Left ventricle myocardium inferior (tissue), 1 donor: ENCODE measurements around the gene PSTPIP1. TPM values are rescaled to one million over a fixed set of nuclear protein-coding genes. Genes with fewer than 3 reads are reported as not detected.

Source experiments
- DNase-seq: peaks from one replicate; pipeline ENCODE4 v3.0.0-alpha.2; 2020
- H3K27ac ChIP-seq: fragments of 200-600 bp; replicated peaks from 2 replicates; pipeline ENCODE4 v1.8.0; 2021
- H3K27me3 ChIP-seq: fragments of 200-600 bp; 2 replicates; pipeline ENCODE4 v1.8.0; 2021; ENCODE audit warnings: low read depth
- H3K36me3 ChIP-seq: fragments of 200-600 bp; 2 replicates; pipeline ENCODE4 v1.8.0; 2021
- H3K4me1 ChIP-seq: fragments of 200-600 bp; 2 replicates; pipeline ENCODE4 v1.8.0; 2021
- H3K4me3 ChIP-seq: fragments of 200-600 bp; 2 replicates; pipeline ENCODE4 v1.8.0; 2021; ENCODE audit warnings: mild to moderate bottlenecking, moderate library complexity
- H3K9me3 ChIP-seq: fragments of 200-600 bp; replicated peaks from 2 replicates; pipeline ENCODE4 v1.8.0; 2021
- intact Hi-C: fragments of 100-400 bp; cut with micrococcal nuclease; formaldehyde crosslinking; loops from one replicate; pipeline ENCODE4 v1.11.0; 2022
- long read RNA-seq: library from polyadenylated mRNA; unstranded; transcript quantifications from one replicate; pipeline ENCODE4 v2.0.0, GENCODE V29; 2021
- total RNA-seq: library from RNA; stranded (reverse); fragmentation: NEBNext Ultra II Directional; extraction: Animal tissue kit (Norgen Biotek cat#: 25700); gene quantifications from one replicate; pipeline ENCODE4 v1.2.1, GENCODE V29; 2021
- TF ChIP-seq, protein P1 (sequence below): fragments of 200-600 bp; IDR thresholded peaks from 2 replicates; pipeline ENCODE4 v1.8.0; 2021; ENCODE audit warnings: antibody characterized with exemption, mild to moderate bottlenecking, borderline replicate concordance
- donor health status: DM: no; HTN: yes; CAD: no; lungs with severe emphysema.

Gene PSTPIP1
- total RNA-seq: 3.5 TPM
- long read RNA-seq, partial matches to known transcripts: 0 of 2 reads
- long read RNA-seq, other reads (novel, unspliced or antisense): 0 of 2 reads

DNA sequence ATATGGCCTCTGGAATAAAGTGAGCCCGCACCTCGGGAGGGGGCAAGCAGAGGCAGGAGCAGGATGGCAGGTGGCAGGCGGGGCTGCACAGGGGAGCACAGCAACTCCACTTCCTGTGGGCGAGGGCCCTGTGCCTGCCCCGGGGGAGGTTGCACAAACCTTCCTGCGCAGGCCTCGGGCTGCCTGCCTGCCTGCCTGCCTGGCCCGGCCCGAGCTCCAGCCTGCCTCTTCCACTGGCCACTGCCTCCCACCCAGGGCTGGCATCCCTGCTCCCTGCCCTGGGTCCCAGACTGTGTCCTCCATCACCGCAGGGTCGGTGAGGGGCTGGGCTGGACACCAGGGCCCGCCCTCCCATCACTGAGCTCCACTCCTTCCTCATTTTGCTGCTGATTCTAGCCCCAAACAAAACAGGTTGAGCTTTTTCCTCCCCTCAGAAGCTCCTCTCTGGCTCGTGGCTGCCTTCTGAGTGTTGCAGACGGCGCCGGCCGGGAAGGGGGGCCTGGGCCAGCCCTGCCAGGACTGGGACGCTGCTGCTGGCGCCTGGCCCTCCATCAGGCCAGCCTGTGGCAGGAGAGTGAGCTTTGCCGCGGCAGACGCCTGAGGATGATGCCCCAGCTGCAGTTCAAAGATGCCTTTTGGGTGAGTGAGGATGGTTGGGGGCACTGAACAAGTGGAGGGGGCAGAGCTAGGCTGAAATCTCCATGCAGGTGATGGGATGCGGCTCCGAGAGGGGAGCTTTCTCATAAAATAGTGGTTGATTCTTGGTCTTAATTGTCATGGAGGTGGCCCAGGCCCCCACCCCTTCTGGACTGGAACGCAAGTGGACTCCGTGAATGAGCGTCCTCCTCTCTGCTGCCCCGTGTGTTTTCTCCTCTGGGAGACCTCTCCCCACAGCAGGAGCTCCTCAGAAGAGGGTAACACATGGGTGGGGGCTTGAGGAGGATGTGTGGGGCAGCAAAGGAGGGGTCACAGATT is at the start of gene PSTPIP1:
Gene PSTPIP1 (plus strand): TSS at position 156 of the 975 bp plus-strand sequence. CDS start 448 bp downstream, at position 604.
- H3K27ac ChIP-seq: peak within 1 kb of the TSS; percentile 59

DNA sequence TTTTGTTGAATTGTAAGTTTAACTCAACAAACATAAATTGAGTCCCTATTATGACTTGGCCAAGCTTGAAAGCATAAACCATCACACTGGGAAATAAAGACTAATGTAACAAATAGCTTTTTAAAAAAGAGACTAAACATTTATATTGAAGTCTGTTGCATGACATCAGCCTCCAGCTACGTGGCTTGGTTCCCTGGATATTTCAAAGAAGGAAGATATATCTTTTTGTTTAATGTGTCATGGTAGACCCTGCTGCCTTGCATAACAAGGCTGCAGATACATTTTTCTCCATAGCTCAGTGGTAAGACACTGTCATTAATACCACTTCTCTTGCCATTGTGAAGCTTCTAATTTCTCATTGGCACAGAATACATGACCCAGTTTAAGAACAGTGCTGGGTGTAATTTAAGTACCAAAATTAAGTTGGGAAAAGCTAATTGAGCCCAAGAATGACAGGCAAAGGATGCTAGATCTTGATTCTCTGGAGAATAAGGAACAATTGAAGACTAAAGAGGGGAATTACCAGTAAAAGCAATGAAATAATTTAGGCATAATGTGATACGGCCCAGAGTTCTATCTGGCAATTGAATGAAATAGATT is 49.3 kb upstream of the PSTPIP1 start:
- DNase-seq: no peak
- intact Hi-C loops: no loop called here
- H3K36me3 ChIP-seq: peaks cover 52% of the 10 kb centered on the region
- TF ChIP-seq, protein P1, sequence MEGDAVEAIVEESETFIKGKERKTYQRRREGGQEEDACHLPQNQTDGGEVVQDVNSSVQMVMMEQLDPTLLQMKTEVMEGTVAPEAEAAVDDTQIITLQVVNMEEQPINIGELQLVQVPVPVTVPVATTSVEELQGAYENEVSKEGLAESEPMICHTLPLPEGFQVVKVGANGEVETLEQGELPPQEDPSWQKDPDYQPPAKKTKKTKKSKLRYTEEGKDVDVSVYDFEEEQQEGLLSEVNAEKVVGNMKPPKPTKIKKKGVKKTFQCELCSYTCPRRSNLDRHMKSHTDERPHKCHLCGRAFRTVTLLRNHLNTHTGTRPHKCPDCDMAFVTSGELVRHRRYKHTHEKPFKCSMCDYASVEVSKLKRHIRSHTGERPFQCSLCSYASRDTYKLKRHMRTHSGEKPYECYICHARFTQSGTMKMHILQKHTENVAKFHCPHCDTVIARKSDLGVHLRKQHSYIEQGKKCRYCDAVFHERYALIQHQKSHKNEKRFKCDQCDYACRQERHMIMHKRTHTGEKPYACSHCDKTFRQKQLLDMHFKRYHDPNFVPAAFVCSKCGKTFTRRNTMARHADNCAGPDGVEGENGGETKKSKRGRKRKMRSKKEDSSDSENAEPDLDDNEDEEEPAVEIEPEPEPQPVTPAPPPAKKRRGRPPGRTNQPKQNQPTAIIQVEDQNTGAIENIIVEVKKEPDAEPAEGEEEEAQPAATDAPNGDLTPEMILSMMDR: no peak
- no peak overlapping the region for H3K4me3 ChIP-seq
- no peaks in the 10 kb centered on the region for H3K9me3 ChIP-seq
- H3K27ac ChIP-seq: no peak overlapping the region
- H3K27me3 ChIP-seq: no peaks in the 10 kb centered on the region
- no peaks in the 10 kb centered on the region for H3K4me1 ChIP-seq

More for the DNA sequence above, at the start of gene PSTPIP1:
- H3K36me3 ChIP-seq: no peaks in the 10 kb centered on the region
- DNase-seq: peak; percentile 37
- peak within 1 kb of the TSS; percentile 44 for H3K4me3 ChIP-seq
- no peaks in the 10 kb centered on the region for H3K9me3 ChIP-seq
- intact Hi-C loops: no loop called here
- peaks cover 22% of the 10 kb centered on the region for H3K4me1 ChIP-seq
- H3K27me3 ChIP-seq: no peaks in the 10 kb centered on the region
- TF ChIP-seq, protein P1: no peak

DNA sequence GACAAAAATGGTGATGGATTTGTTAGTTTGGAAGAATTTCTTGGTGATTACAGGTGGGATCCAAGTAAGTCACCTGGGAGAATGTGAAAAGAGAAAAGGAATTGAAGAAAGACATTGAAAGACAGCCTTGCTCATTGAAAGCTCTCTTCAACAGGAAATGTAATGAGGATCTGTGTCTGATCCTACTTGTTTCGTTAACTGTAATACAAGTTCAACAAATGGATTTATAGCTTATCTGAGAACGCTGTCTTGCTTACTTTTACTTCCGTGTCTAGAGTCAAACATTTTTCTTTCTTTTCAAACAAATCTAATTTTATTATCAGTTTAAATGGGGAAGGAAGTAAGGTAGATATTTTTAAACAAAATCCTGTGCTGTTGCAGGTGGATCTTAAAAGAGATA is 47.5 kb upstream of the PSTPIP1 start:
- DNase-seq: no peak
- Histone ChIP-seq H3K27me3 (no peaks in the 10 kb centered on the region), H3K4me3 (no peak overlapping the region), H3K27ac (no peak overlapping the region), H3K9me3 (no peaks in the 10 kb centered on the region), H3K36me3 (peaks cover 58% of the 10 kb centered on the region), H3K4me1 (no peaks in the 10 kb centered on the region)
- TF ChIP-seq, protein P1: no peak
- intact Hi-C loops: no loop called here

DNA sequence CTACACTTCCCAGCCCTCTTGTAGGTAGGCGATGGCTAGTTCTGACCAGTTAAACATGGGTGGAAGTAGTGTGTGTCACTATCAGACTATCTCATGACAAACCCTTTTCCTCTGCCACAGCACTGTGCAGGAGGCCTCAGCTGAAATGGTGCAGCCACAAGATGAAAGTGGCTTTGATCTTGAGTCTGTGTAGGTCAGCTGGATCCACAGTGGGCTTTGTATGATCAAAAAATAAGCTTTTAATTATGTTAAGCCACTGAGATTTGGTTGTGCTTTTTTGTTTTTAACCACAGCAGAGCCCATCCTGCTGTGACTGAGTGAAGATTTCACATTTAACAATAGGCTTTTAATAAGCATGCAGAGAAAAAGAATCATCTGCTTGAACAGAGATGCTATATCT is 43.7 kb upstream of the PSTPIP1 start:
- Histone ChIP-seq H3K27me3 (no peaks in the 10 kb centered on the region), H3K4me1 (no peaks in the 10 kb centered on the region), H3K27ac (no peak overlapping the region), H3K9me3 (no peaks in the 10 kb centered on the region), H3K36me3 (peaks cover 35% of the 10 kb centered on the region), H3K4me3 (no peak overlapping the region)
- TF ChIP-seq, protein P1: no peak
- intact Hi-C loops: no loop called here
- DNase-seq: no peak

DNA sequence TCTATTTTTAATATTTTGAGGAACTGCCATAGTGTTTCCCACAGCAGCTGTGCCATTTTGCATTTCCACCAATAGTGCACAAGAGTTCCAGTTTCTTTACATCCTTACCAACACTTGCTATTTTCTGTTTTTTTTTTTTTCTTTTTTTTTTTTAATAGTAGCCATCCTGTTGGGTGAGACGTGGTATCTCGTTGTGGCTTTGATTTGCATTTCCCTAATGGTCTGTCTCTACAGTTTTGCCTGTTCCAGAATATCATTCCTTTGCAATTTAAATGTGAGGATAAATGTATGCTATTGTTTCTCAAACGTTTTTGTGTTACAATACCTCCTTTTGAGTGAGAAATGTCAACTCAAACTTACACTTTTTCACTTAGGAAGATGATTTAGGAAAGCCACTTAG is 41.0 kb upstream of the PSTPIP1 start:
- H3K9me3 ChIP-seq: no peaks in the 10 kb centered on the region
- DNase-seq: no peak
- H3K4me1 ChIP-seq: no peaks in the 10 kb centered on the region
- no peak overlapping the region for H3K4me3 ChIP-seq
- no peaks in the 10 kb centered on the region for H3K27me3 ChIP-seq
- H3K27ac ChIP-seq: no peak overlapping the region
- H3K36me3 ChIP-seq: peaks cover 16% of the 10 kb centered on the region
- intact Hi-C loops: no loop called here
- TF ChIP-seq, protein P1: no peak
